Liver (tissue), 9 donors: ENCODE data around the gene CAMK1D. TPM values are rescaled to one million over a fixed set of nuclear protein-coding genes. Genes with fewer than 3 reads are reported as not detected.

ENCODE experiments used
- DNase-seq: peaks from one replicate; pipeline ENCODE4 v3.0.0-alpha.2; 2017; ENCODE audit warnings: low spot score
- H3K27ac ChIP-seq, 2 donors: one replicate each; pipeline ENCODE4 v1.7.0; 2013; ENCODE audit warnings: inconsistent platforms in 2 of 2, low read length in 2 of 2, control low read depth in 1 of 2, low read depth in 1 of 2, mild to moderate bottlenecking in 1 of 2
- H3K27me3 ChIP-seq, 4 donors: one replicate each; pipeline versions ENCODE4 v1.6.1 to v1.7.0; 2013; ENCODE audit warnings: low read length in 3 of 4, inconsistent platforms in 1 of 4, mild to moderate bottlenecking in 1 of 4, moderate library complexity in 1 of 4; ENCODE audit not compliant: control insufficient read depth in 4 of 4, insufficient read depth in 4 of 4
- H3K36me3 ChIP-seq, 4 donors: one replicate each; pipeline versions ENCODE4 v1.6.1 to v1.7.0; 2013; ENCODE audit warnings: low read length in 3 of 4, mild to moderate bottlenecking in 3 of 4, low read depth in 1 of 4, moderate library complexity in 1 of 4; ENCODE audit not compliant: control insufficient read depth in 4 of 4, insufficient read depth in 3 of 4
- H3K4me1 ChIP-seq, 4 donors: one replicate each; pipeline versions ENCODE4 v1.6.1 to v1.7.0; 2013; ENCODE audit warnings: low read length in 3 of 4, mild to moderate bottlenecking in 3 of 4, moderate library complexity in 1 of 4; ENCODE audit not compliant: control insufficient read depth in 4 of 4, insufficient read depth in 4 of 4
- H3K4me3 ChIP-seq, 3 donors: one replicate each; pipeline versions ENCODE4 v1.6.1 to v1.7.0; 2013; ENCODE audit warnings: low read length in 3 of 3, control low read depth in 1 of 3, low read depth in 1 of 3, mild to moderate bottlenecking in 1 of 3
- H3K9ac ChIP-seq, 2 donors: one replicate each; pipeline ENCODE4 v1.7.0; 2013; ENCODE audit warnings: low read length in 2 of 2, mild to moderate bottlenecking in 2 of 2, moderate library complexity in 2 of 2, control low read depth in 1 of 2, low read depth in 1 of 2
- H3K9me3 ChIP-seq, 4 donors: one replicate each; pipeline versions ENCODE4 v1.6.1 to v1.7.0; 2013; ENCODE audit warnings: low read length in 3 of 4; ENCODE audit not compliant: control insufficient read depth in 4 of 4
- ATF3 ChIP-seq: IDR thresholded peaks from 2 replicates; pipeline ENCODE4 v1.6.1; 2016; ENCODE audit warnings: antibody characterized with exemption
- CTCF ChIP-seq: fragments of 150-350 bp; IDR thresholded peaks from 2 replicates; pipeline ENCODE4 v1.5.1; 2017; ENCODE audit warnings: improper control_type of control experiment, low read depth, low read length; ENCODE audit not compliant: missing input control
- EGR1 ChIP-seq, 2 donors: IDR thresholded peaks; 2 replicates each; pipeline ENCODE4 v1.6.1; 2016 to 2018; ENCODE audit warnings: antibody characterized with exemption in 2 of 2, low read depth in 2 of 2
- FOXA1 ChIP-seq: IDR thresholded peaks from 2 replicates; pipeline ENCODE4 v1.6.1; 2016; ENCODE audit warnings: antibody characterized with exemption
- FOXA2 ChIP-seq: IDR thresholded peaks from 2 replicates; pipeline ENCODE4 v1.6.1; 2016; ENCODE audit warnings: antibody characterized with exemption
- GABPA ChIP-seq, 2 donors: IDR thresholded peaks in 1 of 2; conservative IDR thresholded peaks in 1 of 2; 2 replicates each; pipeline ENCODE4 v1.6.1; 2016; ENCODE audit warnings: antibody characterized with exemption in 2 of 2, mild to moderate bottlenecking in 1 of 2, moderate library complexity in 1 of 2
- HNF4A ChIP-seq, 2 donors: conservative IDR thresholded peaks; 2 replicates each; pipeline ENCODE4 v1.6.1; 2016; ENCODE audit warnings: antibody characterized with exemption in 2 of 2, mild to moderate bottlenecking in 2 of 2
- HNF4G ChIP-seq: IDR thresholded peaks from 2 replicates; pipeline ENCODE4 v1.6.1; 2016; ENCODE audit warnings: antibody characterized with exemption
- JUND ChIP-seq, 2 donors: IDR thresholded peaks; 2 replicates each; pipeline ENCODE4 v1.6.1; 2016; ENCODE audit warnings: antibody characterized with exemption in 2 of 2
- MAX ChIP-seq: IDR thresholded peaks from 2 replicates; pipeline ENCODE4 v1.6.1; 2016; ENCODE audit warnings: antibody characterized with exemption
- NR2F2 ChIP-seq: IDR thresholded peaks from 2 replicates; pipeline ENCODE4 v1.6.1; 2016; ENCODE audit warnings: antibody characterized with exemption
- RAD21 ChIP-seq, 2 donors: IDR thresholded peaks; 2 replicates each; pipeline ENCODE4 v1.6.1; 2016; ENCODE audit warnings: antibody characterized with exemption in 2 of 2, mild to moderate bottlenecking in 2 of 2
- REST ChIP-seq: IDR thresholded peaks from 2 replicates; pipeline ENCODE4 v1.6.1; 2016; ENCODE audit warnings: antibody characterized with exemption, mild to moderate bottlenecking
- RXRA ChIP-seq, 2 donors: IDR thresholded peaks; 2 replicates each; pipeline ENCODE4 v1.6.1; 2017 to 2018; ENCODE audit warnings: antibody characterized with exemption in 2 of 2, mild to moderate bottlenecking in 1 of 2
- SP1 ChIP-seq: IDR thresholded peaks from 2 replicates; pipeline ENCODE4 v1.6.1; 2018; ENCODE audit warnings: antibody characterized with exemption, mild to moderate bottlenecking
- TAF1 ChIP-seq: conservative IDR thresholded peaks from 2 replicates; pipeline ENCODE4 v1.6.1; 2016; ENCODE audit warnings: antibody characterized with exemption, mild to moderate bottlenecking
- YY1 ChIP-seq: IDR thresholded peaks from 2 replicates; pipeline ENCODE4 v1.6.1; 2016; ENCODE audit warnings: antibody characterized with exemption, mild to moderate bottlenecking
- ZBTB33 ChIP-seq: IDR thresholded peaks from 2 replicates; pipeline ENCODE4 v1.6.1; 2016; ENCODE audit warnings: antibody characterized with exemption
- WGBS: extraction: QIAGEN DNeasy Blood & Tissue Kit; methylation state at CpG from one replicate; pipeline ENCODE4 v1.1.7; 2013; 5-methylcytosine and 5-hydroxymethylcytosine counted together
- polyA plus RNA-seq, 2 donors: library from polyadenylated mRNA; stranded (reverse) in 1 of 2; unstranded in 1 of 2; fragments of 200-250 nt in 1 of 2; fragments of >200 nt in 1 of 2; fragmentation: Nextera tagmentation in 1 of 2; extraction: Ambion mirVana in 1 of 2; gene quantifications; one replicate each; pipeline versions ENCODE4 v1.2.1 to v1.2.3, GENCODE V29; 2013 to 2015
- total RNA-seq, 2 donors: library from RNA; depleted of rRNA; stranded (reverse); fragments of >200 nt; gene quantifications; one replicate each; pipeline ENCODE4 v1.2.3, GENCODE V29; 2014
- donor health status: healthy.
- donor health status: healthy.
- donor health status: healthy.
- donor health status: healthy.
- donor health status: healthy.

The CAMK1D gene
- total and polyA plus RNA-seq, 4 donors = 2.7 to 10.1 (median 4.2) TPM

GRCh38 chr10:12740813-12741212 is 391.5 kb downstream of the CAMK1D start:
- Histone ChIP-seq H3K4me3 (no peak overlapping the region), H3K36me3 (no peaks in the 10 kb centered on the region), H3K27ac (no peak overlapping the region), H3K9ac (no peak overlapping the region), H3K27me3 (no peaks in the 10 kb centered on the region), H3K9me3 (no peaks in the 10 kb centered on the region), H3K4me1 (no peaks in the 10 kb centered on the region)
- DNase-seq = no peak
- 77% methylated on average over 3 of the region's 3 CpGs for WGBS
- no peak for TF ChIP-seq TAF1
- TF ChIP-seq HNF4G = no peak
- TF ChIP-seq HNF4A (conservative IDR thresholded peaks at IDR 0.05) = no peak
- no peak for TF ChIP-seq FOXA1
- no peak for TF ChIP-seq RXRA (IDR thresholded peaks at IDR 0.05)
- TF ChIP-seq RAD21 (IDR thresholded peaks at IDR 0.05) = no peak
- TF ChIP-seq ZBTB33 = no peak
- TF ChIP-seq FOXA2 = no peak
- no peak for TF ChIP-seq GABPA (IDR thresholded peaks at IDR 0.05 in 1 of 2, conservative IDR thresholded peaks at IDR 0.05 in 1 of 2)
- no peak for TF ChIP-seq CTCF
- TF ChIP-seq MAX = no peak
- no peak for TF ChIP-seq NR2F2
- TF ChIP-seq SP1 = no peak
- no peak for TF ChIP-seq REST
- TF ChIP-seq JUND (IDR thresholded peaks at IDR 0.05) = no peak
- no peak for TF ChIP-seq ATF3
- TF ChIP-seq EGR1 (IDR thresholded peaks at IDR 0.05; ENCODE audit: low read depth in 2 of 2) = no peak
- no peak for TF ChIP-seq YY1

GRCh38 chr10:12741360-12741804 is 392.0 kb downstream of the CAMK1D start:
- 85% methylated on average over 8 of the region's 8 CpGs for WGBS
- no peaks in the 10 kb centered on the region for H3K27me3 ChIP-seq
- H3K9me3 ChIP-seq = no peaks in the 10 kb centered on the region
- DNase-seq = no peak
- no peaks in the 10 kb centered on the region for H3K4me1 ChIP-seq
- H3K27ac ChIP-seq = peak overlapping the region; percentile 14 to 31
- H3K4me3 ChIP-seq = no peak overlapping the region
- H3K36me3 ChIP-seq = no peaks in the 10 kb centered on the region
- TF ChIP-seq SP1 (no peak), FOXA1 (no peak), NR2F2 (peak; percentile 75), ATF3 (no peak), GABPA (IDR thresholded peaks at IDR 0.05 in 1 of 2, conservative IDR thresholded peaks at IDR 0.05 in 1 of 2) (no peak)
- H3K9ac ChIP-seq = no peak overlapping the region
